NCI-H748 (cell line): Measurements from ENCODE around the gene RPUSD1.
A peak's percentile ranks its signal among the peaks of the same experiment; 100 is the strongest.
"Not testable (repeated sequence)": the region's sequence is repeated elsewhere in the genome, so short reads cannot be mapped to it uniquely, and the experiment has no call there.

Experiments
- DNase-seq: peaks from one replicate; lab custom pipeline; 2025; ENCODE audit not compliant: unreplicated experiment; lab: John Stamatoyannopoulos, UW

The RPUSD1 gene, protein sequence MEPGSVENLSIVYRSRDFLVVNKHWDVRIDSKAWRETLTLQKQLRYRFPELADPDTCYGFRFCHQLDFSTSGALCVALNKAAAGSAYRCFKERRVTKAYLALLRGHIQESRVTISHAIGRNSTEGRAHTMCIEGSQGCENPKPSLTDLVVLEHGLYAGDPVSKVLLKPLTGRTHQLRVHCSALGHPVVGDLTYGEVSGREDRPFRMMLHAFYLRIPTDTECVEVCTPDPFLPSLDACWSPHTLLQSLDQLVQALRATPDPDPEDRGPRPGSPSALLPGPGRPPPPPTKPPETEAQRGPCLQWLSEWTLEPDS

DNA sequence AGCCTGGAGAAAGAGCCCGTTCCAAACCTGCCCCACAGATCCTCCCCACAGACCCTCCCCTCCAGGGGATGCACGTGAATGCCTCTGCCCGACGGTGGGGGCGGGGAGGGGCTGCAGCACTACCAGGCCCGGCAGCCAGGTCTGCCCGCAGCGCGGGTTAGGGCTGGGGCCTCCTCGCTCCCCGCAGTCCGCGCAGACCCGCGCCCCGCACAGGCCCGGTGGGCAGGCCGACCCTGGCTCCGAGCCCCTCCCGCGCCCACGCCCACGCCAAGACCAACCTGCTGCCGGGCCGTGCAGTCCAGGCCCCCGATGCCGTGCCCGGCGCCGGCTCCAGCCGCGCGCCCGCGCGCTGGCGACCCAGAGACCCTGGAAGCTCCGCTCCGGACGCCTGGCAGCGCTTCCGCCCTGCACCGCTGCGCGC is at the start of gene RPUSD1:
TSS of gene RPUSD1 (minus strand) at position 404 of the 421 bp plus-strand sequence. CDS start 644 bp downstream, outside the sequence.
- peak; percentile 48 for DNase-seq

DNA sequence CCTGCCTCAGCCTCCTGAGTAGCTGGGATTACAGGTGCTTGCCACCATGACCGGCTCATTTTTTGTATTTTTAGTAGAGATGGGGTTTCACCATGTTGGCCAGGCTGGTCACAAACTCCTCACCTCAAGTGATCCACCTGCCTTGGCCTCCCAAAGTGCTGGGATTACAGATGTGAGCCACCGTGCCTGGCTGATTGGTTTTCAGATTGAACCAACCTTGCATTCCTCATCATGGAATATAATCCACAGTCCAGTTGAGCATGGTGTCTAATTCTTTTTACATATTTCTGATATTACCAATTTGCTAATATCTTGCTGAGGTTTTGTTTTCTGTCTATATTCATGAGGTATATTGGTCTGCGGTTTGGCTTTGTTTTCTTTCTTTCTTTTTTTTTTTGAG is 48.6 kb upstream of the RPUSD1 start:
- not testable (repeated sequence) for DNase-seq

DNA sequence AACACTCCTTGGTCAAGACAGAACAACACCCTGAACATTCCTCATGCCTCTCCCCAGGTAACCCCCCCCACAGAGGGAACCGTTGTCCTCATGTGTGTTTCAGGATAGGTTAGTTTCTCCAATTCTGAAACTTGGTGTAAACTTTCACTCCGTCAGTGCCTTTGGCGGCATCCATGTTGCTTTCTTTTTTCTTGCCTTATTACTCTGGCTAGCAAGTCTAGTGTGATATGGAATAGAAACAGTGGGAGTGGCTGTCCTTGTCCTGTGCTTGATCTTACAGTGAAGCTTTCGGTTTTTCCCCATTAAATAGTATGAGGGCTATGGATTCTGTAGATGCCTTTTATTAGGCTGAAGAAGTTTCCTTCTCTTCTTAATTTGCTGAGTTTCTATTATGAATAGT is 48.0 kb upstream of the RPUSD1 start:
- no peak for DNase-seq

DNA sequence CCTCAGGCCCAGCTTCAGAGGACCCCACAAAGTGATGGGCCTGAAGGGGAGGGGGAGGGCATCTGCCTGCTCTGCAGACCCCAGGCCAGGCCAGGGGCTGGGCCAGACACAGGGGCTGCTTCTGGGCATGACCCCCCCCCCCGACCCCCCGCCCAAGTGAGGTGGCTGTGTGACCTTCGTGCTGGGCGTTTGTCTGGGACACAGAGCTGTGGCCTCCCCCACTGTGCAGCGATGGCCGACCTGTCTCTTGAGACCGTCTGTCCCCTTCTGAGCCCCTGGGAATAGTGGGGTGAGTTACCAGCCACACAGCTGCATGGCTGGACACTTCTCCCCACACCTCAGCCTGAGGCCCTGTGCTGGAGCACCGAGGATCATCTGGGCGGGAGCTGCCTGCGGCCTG is 47.2 kb upstream of the RPUSD1 start:
- DNase-seq: no peak

DNA sequence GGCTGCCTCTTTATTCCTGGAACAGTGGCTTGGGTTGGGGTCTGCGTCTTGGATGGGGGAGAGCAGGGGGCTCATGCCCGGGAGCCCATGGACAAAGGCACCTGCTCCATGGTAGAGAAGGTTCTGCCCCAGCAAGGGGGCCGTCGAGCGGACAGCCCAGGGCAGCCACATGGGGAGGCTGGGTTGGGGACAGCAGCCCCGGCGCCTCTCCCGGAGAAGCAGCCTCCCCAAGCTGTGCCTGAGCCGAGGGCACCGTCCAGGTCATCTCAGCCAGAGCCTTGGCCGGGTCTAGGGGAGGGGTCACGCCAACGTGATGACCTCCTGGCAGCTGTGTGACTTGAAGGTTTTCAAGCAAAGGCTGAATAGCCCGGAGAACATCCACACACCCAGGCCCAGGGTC is 45.2 kb upstream of the RPUSD1 start:
- DNase-seq: no peak

DNA sequence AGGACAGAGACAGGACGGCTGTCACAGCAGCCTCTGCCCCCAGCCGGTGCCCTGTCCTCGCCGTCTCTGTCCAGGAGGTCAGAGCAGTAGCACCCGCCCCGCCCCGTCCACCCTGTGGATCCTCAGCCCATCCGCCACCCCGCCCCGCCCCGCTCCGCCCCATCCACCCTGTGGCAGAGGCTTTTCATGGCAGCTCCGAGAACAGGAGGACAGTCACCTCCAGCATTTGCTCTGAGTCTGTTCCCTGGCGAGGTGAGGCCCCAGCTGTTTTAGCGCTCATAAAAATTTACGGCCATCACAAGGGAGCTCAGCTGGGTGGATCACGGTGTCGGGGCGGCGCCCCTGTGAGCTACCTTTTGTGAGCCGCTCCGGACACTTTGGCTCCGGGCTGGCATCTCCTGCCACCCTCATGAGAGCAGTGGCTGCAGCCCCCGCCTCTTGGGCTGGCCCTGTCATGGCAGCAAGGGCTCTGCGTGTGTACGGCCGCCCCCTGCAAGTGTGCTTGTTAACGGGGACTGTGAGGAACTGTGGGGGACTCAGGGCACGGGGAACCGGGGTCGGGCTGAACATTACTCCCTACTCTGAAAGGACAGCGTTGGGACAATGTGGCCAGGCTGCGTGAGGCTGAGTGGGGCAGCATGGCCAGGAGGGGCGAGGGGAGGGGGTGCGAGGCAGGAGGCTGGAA is 44.6 kb upstream of the RPUSD1 start:
- peak; percentile 12 for DNase-seq

DNA sequence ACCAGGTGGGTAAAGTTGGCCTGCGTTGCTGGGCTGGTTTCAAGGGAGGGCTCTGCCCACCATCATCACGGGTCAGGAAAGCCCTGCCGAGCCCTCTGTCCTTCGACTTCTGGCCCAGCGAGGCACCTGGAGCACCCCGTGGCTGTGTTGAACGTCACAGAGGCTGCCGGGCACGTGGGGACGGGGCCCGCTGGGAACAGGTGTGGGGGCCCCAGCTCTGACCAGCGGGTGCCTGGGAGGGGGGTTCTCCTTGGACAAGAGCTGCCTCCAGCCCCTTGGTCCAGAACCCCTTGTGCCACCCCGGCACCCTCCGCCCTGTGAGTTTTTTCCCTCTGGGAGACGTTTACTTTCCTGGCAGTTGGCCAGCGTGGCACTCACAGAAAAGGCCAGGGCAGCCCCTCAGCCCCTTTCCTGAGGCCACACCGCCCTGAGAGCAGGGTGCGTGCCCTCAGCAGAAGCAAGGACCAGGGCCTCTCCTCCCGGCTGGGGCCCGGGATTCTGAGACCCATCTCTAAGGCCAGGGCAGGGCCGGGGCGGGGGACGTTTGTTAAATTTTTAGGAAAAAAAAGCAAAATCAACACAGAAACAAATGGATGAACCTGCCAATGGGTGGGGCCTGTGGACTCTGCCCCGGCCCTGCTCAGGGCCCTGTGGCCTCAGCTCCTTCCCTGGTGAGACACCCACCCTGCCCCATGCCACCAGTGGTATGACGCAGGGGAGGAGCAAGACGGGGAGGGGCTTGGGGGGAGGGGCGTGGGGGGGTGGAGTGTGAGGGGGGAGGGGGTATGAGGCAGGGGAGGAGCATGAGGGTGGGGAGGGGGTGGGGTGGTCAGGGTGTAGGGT is 43.6 kb upstream of the RPUSD1 start:
- DNase-seq: no peak

DNA sequence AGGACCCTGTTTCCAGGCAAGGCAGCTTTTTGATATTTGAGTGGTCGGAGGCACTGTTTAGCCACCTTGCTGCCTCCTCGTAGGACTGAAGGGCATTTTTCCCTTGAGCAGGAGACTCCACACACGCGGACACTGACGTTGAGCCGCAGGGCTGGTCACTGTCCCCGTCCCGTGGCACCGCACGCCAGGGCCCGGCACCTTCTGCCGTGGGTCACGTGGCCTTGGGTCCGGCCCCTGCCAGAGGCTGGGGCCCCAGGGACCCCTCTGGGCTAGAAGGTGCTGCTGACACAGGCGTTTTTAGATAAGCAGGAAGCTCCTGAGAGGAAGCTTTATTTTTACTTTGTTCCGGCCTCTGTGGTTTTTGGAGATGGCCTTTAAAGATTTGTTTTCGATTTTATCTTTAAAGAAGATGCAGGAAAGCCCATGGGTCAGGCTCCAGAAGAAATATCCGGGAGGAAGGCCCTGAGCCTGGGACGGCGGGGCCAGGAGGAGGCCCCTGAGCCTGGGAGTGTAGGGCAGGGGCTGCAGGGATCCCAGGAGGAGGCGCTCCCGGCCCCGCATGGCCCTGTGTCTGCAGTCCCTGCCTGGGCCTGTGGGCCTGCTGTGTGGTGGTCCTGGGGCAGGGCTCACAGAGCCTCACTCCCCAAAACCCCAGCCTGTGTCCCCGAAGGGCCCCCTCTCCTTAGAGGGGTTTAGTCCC is 42.8 kb upstream of the RPUSD1 start:
- DNase-seq: no peak

DNA sequence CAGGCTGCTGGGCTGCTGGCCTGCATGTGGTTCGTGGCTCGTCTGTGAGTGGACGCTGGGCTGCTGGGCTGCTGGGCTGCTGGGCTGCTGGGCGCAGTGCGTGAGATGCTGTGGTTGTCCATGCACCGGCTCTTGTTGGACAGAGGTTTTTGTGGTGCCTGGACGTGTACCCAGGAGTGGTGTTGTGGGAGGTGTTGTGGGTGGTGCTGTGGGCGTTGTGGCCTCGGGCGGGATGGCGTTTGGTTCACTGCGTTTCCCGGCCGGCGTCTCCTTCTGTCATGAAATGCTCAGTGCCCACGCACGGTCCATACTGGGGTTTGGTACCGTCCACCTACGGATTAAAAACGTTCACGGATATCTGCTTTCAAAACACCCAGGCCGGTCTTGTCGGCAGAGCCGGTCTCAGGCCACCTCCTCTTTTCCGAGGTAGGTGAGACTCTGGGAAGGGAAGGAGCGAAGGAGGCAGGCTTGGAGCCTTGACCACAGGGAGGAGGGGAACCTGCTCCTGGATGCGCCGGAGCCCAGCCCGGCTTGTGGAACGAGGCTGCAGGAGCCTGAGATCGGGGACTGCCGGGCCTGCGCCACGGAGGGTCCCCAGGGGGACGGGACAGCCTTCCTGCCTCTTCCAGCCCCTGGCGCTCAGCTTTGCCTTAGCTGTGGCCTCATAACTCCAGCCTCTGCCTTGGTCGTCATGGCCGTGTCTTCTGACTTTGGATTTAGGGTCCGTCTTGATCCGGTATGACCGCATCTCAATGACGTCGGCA is 42.1 kb upstream of the RPUSD1 start:
- DNase-seq: no peak

DNA sequence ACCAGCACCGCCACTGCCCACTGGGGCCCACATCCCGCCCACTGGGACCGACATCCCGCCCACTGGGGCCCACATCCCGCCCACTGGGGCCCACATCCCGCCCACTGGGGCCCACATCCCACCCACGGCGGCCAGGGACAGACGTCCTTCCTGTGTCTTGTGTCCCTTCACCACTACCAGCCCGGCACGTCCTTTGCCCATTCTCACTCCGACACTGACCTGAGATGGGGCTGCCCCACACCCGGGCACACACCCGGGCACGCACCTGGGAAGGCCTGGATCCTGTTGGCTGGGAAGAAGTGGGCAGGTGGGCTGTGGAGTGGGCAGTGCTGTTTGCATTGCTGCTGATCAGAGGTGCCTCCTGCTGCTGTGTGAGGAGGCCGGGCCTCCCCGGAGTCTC is 40.7 kb upstream of the RPUSD1 start:
- no peak for DNase-seq

DNA sequence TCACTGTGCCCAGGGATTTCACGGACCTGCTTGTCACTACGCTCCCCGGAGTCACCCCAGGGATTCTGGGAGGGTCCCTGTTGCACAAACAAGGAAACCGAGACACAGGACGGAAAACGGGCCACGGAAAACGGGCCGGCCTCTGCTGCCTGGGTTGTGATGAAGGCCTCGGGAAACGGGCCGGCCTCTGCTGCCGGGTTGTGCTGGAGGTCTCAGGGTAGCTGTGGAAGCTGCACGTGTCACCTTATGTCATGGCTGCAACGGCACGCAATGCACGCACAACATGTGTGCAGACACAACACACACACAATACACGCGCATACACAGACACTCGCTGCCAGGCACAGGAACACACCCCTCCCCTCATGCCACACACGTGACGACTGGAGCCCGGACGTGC is 39.3 kb upstream of the RPUSD1 start:
- no peak for DNase-seq

DNA sequence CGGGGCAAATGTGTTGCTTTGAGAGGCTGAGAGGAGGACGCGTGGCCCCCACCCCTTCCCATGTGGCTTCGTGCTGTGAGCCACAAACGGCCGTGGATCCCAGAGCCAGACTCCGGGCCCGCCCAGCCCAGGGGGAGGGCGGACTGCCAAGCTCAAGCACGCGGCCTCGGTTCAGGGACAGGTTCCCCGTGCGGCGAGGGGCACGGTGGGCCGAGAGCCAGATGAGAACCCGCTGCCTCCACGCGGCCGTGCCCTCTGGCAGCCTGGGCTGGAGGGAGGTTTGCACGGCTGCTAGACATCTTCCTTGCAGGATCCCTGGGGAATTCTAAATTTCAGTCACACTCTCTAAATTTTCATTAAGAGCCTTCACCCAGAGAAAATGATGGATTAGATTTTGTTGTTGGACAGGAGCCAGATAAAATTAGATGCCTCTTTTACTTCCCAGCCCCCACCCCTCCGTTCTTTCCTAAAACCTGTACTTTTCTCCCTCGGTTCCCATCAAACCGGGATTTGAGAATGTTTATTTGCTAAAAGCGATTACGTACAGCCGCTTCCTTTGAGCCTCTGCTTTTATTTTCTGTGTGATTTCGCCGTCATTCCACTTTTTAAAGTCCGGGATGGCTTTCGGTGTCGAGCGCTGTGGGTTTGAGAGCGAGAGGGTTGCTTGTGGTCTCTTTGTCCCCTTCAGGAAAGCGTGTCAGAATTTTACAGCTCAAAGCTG is 37.3 kb upstream of the RPUSD1 start:
- DNase-seq: peak; percentile 20

DNA sequence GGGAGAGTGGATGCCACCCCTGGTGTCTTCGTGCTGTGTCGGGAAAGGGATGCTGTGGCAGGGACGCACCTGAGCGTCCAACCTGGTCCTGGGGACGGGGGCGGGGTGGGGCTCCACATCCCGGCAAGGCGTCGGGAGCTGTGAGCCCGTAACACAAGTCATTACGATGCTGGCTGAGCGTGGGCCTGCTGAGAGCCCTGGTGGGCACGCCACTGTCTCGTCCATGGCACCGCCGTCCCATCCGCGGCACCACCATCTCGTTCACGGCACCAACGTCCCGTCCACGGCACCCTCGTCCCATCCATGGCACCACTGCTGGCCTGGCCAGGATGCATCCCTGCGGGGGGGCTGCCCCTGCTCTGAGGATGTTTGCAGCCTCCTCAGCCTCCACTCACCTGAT is 36.4 kb upstream of the RPUSD1 start:
- no peak for DNase-seq

DNA sequence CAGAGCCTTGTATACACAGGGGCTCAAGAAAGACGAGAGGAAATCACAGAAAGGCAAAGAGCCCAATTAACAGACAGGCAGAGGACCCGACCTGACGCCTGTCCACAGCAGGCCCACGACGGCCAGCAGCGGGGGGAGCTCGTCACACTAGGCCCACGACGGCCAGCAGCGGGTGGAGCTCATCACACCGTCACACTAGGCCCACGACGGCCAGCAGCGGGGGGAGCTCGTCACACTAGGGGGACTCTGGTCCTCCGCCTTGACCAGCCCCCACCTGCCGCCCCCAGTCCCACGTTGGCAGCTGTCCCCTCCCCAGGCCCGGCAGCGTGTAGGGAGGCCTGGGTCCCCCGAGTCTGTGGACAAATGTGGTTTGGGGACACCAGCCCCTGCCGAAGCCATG is 36.0 kb upstream of the RPUSD1 start:
- peak; percentile 17 for DNase-seq

DNA sequence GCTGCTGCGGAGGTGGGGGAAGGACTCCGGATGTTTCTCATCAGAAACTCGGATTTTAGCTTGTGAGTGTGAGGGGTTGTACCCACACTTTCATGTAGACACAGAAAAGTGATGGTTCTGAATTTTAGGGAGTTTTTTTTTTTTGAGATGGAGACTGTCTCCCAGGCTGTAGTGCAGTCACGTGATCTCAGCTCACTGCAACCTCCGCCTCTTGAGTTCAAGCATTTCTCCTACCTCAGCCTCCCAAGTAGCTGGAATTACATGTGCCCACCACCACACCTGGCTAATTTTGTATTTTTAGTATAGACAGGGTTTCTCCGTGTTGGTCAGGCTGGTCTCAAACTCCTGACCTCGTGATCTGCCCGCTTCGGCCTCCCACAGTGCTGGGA is 34.7 kb upstream of the RPUSD1 start:
- no peak for DNase-seq

DNA sequence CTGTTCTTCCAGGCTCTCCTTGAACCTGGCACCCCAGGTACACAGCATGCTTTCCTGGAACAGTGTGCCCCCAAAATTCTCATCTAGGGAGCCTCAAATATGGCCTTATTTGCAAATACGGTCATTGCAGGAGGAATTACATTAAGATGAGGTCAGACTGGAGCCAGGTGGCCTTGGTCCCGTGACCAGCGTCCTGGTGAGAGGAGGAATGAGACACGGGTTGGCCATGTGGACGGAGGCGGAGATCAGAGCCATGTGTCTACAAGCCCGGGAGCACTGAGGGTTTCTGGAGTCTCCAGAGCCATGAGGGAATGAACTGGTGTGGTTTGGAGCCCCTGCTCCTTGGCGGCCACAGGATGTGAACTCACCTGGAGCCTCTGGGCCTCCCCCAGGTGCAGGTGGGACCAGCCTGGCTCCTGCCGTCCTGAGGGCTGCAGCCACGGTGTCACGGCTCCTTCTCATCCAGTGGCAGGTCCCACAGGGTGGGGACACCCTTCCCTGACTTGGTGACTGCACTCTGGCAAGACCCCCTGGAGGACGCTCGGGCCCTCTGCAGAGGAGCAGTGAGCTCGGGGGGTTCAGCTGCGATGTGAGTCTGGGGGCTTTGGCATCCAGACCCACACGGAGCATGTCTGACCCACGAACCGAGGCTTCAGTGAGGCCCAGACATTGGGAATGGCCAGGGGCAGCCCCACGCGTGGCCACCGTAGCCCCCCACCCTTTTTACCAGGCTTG is 34.2 kb upstream of the RPUSD1 start:
- DNase-seq: no peak

DNA sequence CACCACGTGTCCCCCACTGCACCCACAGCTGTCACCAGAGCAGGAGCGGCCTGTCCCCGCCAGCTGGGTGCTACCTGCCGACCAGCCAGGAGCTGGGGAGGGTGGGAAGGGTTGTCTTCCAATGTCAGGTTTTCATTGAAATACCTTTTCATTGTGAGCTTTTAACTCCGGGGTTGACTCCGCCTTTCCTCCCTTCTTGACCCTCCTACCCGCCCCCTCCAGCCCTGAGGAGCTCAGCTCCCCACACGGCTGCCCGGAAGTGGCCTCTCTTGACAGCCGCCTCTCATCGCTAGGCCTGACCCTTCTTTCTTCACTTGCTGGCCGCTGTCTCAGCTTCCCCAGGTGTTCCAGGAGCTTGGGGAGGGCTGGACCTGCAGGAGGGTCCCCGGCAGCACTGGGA is 33.6 kb upstream of the RPUSD1 start:
- no peak for DNase-seq

DNA sequence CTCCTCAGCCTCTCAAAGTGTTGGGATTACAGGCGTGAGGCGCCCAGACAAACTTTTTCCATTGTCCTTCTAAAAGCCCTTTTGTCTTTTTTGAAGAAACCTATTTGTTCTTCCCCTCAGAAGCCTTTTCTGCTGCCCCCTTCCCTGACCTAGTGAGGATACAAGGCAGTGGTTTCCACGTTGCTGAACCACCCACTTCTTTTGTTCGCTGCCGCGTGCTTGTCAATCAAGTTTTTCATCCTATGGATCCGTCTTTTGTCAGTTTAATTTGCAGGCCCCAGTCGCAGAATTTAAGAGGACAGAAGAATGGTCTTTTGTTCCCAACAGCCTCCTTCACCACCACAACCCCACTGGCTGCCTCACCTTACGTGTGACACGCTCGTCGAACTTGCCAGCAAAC is 32.6 kb upstream of the RPUSD1 start:
- DNase-seq: peak; percentile 16

DNA sequence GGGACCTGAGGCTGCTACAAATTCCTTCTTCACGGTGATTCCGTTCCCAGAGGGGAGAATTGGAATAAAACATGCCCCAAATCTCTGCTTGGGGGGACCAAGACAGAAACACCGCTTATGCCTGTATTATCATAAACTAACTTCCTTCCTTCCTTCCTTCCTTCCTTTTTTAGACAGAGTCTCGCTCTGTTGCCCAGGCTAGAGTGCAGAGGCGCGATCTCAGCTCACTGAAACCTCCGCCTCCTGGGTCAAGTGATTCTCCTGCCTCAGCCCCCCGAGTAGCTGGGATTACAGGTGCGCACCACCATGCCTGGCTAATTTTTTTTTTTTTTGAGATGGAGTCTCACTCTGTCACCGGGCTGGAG is 31.8 kb upstream of the RPUSD1 start:
- not testable (repeated sequence) for DNase-seq
